Caco-2 (cell line): Measurements from ENCODE around the gene TOMT. TPM values are rescaled to one million over a fixed set of nuclear protein-coding genes. Genes with fewer than 3 reads are reported as not detected.
"Not testable (repeated sequence)": the region's sequence is repeated elsewhere in the genome, so short reads cannot be mapped to it uniquely, and the experiment has no call there.

Experiments used
- BruUV-seq: library from RNA; stranded (reverse); fragments of 400-500 nt; replicated peaks from 2 replicates; lab custom pipeline; 2021; lab: Mats Ljungman, UMichigan
- CTCF ChIA-PET: fragments of 300-600 bp; sonication (Branson Sonifier 250); formaldehyde crosslinking; loops from one replicate; lab custom pipeline; 2022; ENCODE audit warnings: antibody characterized with exemption; lab: Charles Lee
- POLR2A ChIA-PET: fragments of 300-600 bp; sonication (Branson Sonifier 250); formaldehyde crosslinking; loops from one replicate; lab custom pipeline; 2022; ENCODE audit warnings: antibody characterized with exemption; lab: Charles Lee
- DNase-seq, 2 experiments: peaks; one replicate each; pipeline versions ENCODE4 v3.0.0 to v3.0.0-alpha.2; 2020 to 2022
- H3K27me3 ChIP-seq: replicated peaks from 2 replicates; pipeline ENCODE4 v1.6.0; 2011; ENCODE audit warnings: low read length; ENCODE audit not compliant: control insufficient read depth, insufficient read depth
- H3K36me3 ChIP-seq: 2 replicates; pipeline ENCODE4 v1.5.1; 2011; ENCODE audit warnings: low read length; ENCODE audit not compliant: control insufficient read depth, insufficient read depth
- H3K4me1 ChIP-seq: fragments of 250-450 bp; sonication (Bioruptor Pico); 2 replicates; pipeline ENCODE4 v1.5.1; 2020; ENCODE audit warnings: mild to moderate bottlenecking
- H3K4me3 ChIP-seq: 2 replicates; pipeline ENCODE4 v1.5.1; 2011; ENCODE audit warnings: low read depth, mild to moderate bottlenecking, control low read depth, low read length
- H3K9me3 ChIP-seq: fragments of 250-450 bp; sonication (Bioruptor Pico); 2 replicates; pipeline ENCODE4 v1.5.1; 2020; ENCODE audit warnings: mild to moderate bottlenecking, moderate library complexity
- H3K27ac Mint-ChIP-seq: one replicate; pipeline ENCODE4 v1.8.0; 2022; ENCODE audit warnings: mixed read lengths; ENCODE audit not compliant: unreplicated experiment
- H3K27me3 Mint-ChIP-seq: one replicate; pipeline ENCODE4 v1.8.0; 2022; ENCODE audit warnings: mixed read lengths; ENCODE audit not compliant: insufficient read depth, unreplicated experiment
- H3K36me3 Mint-ChIP-seq: one replicate; pipeline ENCODE4 v1.8.0; 2022; ENCODE audit warnings: mild to moderate bottlenecking, mixed read lengths; ENCODE audit not compliant: insufficient read depth, unreplicated experiment
- H3K4me1 Mint-ChIP-seq: one replicate; pipeline ENCODE4 v1.8.0; 2022; ENCODE audit warnings: low read depth, mixed read lengths; ENCODE audit not compliant: unreplicated experiment
- H3K4me3 Mint-ChIP-seq: one replicate; pipeline ENCODE4 v1.8.0; 2022; ENCODE audit warnings: mild to moderate bottlenecking, moderate library complexity, mixed read lengths; ENCODE audit not compliant: unreplicated experiment
- H3K9me3 Mint-ChIP-seq: one replicate; pipeline ENCODE4 v1.8.0; 2022; ENCODE audit warnings: mixed read lengths; ENCODE audit not compliant: unreplicated experiment
- intact Hi-C: fragments of 100-400 bp; cut with micrococcal nuclease; formaldehyde crosslinking; loops from one replicate; pipeline ENCODE4 v1.10.0; 2022; ENCODE audit not compliant: unreplicated experiment
- total RNA-seq: library from RNA; stranded (reverse); gene quantifications from 2 replicates; pipeline ENCODE4 v1.2.3, GENCODE V29; 2022
- TF ChIP-seq, protein P1 (sequence below), 2 experiments: fragments of 200-600 bp in 1 of 2; IDR thresholded peaks; 1 replicate in 1 of 2; 2 replicates in 1 of 2; pipeline versions ENCODE4 v1.5.1 to v1.8.0; 2011 to 2022; ENCODE audit warnings: antibody characterized with exemption in 1 of 2, control low read depth in 1 of 2, inconsistent platforms in 1 of 2, low read depth in 1 of 2, low read length in 1 of 2, mild to moderate bottlenecking in 1 of 2, moderate library complexity in 1 of 2; ENCODE audit not compliant: insufficient read depth in 1 of 2, severe bottlenecking in 1 of 2, unreplicated experiment in 1 of 2

The TOMT gene
- total RNA-seq, 1 experiment from 2014 or later = not detected

DNA sequence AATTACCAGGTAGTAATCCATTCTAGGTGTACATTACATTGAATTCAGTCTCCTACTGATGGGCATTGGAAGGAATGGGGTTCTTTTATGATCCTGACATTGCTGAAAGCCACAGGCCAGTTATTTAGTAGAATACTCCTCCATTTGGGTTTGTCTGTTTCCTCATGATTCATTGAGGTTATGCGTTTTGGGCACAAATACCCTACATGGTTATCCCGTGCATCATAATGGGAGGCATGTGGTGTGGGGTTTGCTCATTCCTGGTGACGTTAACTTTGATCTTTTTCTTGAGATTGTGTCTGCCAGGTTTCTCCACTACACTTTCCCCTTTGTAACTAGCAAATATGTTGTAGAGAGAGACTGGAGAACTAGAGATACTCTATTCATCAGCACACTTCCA is 35.3 kb downstream of the TOMT start:
- Mint-ChIP-seq H3K4me3 (no peak overlapping the region), H3K9me3 (peaks cover 9% of the 10 kb centered on the region), H3K36me3 (peaks cover 5% of the 10 kb centered on the region), H3K27ac (no peak overlapping the region), H3K4me1 (peaks cover 22% of the 10 kb centered on the region), H3K27me3 (no peaks in the 10 kb centered on the region)
- no peaks in the 10 kb centered on the region for H3K27me3 ChIP-seq
- no peaks in the 10 kb centered on the region for H3K36me3 ChIP-seq
- TF ChIP-seq, protein P1, sequence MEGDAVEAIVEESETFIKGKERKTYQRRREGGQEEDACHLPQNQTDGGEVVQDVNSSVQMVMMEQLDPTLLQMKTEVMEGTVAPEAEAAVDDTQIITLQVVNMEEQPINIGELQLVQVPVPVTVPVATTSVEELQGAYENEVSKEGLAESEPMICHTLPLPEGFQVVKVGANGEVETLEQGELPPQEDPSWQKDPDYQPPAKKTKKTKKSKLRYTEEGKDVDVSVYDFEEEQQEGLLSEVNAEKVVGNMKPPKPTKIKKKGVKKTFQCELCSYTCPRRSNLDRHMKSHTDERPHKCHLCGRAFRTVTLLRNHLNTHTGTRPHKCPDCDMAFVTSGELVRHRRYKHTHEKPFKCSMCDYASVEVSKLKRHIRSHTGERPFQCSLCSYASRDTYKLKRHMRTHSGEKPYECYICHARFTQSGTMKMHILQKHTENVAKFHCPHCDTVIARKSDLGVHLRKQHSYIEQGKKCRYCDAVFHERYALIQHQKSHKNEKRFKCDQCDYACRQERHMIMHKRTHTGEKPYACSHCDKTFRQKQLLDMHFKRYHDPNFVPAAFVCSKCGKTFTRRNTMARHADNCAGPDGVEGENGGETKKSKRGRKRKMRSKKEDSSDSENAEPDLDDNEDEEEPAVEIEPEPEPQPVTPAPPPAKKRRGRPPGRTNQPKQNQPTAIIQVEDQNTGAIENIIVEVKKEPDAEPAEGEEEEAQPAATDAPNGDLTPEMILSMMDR (IDR thresholded peaks at IDR 0.05; ENCODE audit: insufficient read depth in 1 of 2, low read depth in 1 of 2, low read length in 1 of 2, severe bottlenecking in 1 of 2, unreplicated experiment in 1 of 2) = no peak
- H3K9me3 ChIP-seq = no peaks in the 10 kb centered on the region
- intact Hi-C loops = no loop called here
- BruUV-seq = no TSS peak
- ChIA-PET POLR2A (no interaction called here), CTCF (interaction anchor here (1.0 kb wide), 1 partner anchor 116 kb away, joined by 3 read pairs; no protein-coding TSS in a partner anchor)
- DNase-seq = no peak
- H3K4me3 ChIP-seq = no peak overlapping the region
- H3K4me1 ChIP-seq = peaks cover 8% of the 10 kb centered on the region

DNA sequence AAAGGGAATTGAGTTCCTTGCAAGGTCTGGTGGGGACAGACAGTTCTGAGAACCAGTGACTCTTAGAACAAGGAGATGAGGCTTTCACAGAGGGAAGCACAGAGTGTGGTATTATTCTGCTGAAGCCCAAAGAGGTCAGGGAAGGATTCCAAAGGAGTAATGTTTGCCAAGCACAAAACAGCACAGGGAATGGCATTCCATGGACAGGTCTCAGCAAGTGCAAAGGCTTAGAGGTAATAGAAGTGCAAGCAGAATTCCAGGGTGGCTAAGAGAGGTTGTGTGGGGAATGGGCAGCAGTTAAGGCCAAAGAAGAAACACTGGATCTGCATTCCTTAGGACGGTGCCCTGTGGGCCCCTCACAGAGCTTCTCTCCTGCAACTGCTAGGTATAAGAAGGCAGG is 36.4 kb downstream of the TOMT start:
- peak; percentile 36 to 73 for DNase-seq
- BruUV-seq, H3K27me3 Mint-ChIP-seq, H3K36me3 ChIP-seq, H3K27ac Mint-ChIP-seq, H3K36me3 Mint-ChIP-seq, POLR2A ChIA-PET, H3K4me3 Mint-ChIP-seq, H3K4me1 ChIP-seq, H3K4me3 ChIP-seq, intact Hi-C loops, H3K27me3 ChIP-seq, H3K9me3 ChIP-seq, H3K9me3 Mint-ChIP-seq, CTCF ChIA-PET: not testable (repeated sequence)
- peaks cover 22% of the 10 kb centered on the region for H3K4me1 Mint-ChIP-seq

DNA sequence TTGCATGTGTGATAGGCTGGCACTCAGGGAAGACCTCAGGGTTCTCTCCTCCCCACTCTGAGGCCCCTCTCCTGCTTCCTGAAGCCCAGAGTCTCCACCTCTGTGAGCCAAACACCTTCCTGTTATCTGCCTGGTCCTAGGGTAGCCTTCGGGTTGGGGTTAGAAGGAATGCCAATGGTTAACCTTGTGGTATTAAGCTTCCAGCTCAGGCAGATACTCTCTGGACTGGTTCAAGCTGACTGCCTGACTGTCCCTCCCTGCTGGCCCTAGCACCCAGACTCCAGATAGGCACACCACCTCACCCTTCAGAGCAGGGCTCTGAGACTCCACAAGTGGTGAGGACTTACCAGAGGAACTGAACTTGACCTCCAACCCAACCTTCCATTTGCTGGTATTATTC is 36.8 kb downstream of the TOMT start:
- H3K27ac Mint-ChIP-seq, H3K36me3 Mint-ChIP-seq, H3K27me3 Mint-ChIP-seq, intact Hi-C loops, H3K4me3 Mint-ChIP-seq, BruUV-seq, H3K9me3 ChIP-seq, H3K4me3 ChIP-seq, H3K27me3 ChIP-seq, H3K36me3 ChIP-seq, H3K4me1 ChIP-seq, POLR2A ChIA-PET, DNase-seq, H3K9me3 Mint-ChIP-seq: not testable (repeated sequence)
- CTCF ChIA-PET = interaction anchor here (1.9 kb wide), 2 partner anchors 30 to 42 kb away, joined by 4 to 13 read pairs; partner anchors contain the start of gene ANAPC15
- peaks cover 22% of the 10 kb centered on the region for H3K4me1 Mint-ChIP-seq

DNA sequence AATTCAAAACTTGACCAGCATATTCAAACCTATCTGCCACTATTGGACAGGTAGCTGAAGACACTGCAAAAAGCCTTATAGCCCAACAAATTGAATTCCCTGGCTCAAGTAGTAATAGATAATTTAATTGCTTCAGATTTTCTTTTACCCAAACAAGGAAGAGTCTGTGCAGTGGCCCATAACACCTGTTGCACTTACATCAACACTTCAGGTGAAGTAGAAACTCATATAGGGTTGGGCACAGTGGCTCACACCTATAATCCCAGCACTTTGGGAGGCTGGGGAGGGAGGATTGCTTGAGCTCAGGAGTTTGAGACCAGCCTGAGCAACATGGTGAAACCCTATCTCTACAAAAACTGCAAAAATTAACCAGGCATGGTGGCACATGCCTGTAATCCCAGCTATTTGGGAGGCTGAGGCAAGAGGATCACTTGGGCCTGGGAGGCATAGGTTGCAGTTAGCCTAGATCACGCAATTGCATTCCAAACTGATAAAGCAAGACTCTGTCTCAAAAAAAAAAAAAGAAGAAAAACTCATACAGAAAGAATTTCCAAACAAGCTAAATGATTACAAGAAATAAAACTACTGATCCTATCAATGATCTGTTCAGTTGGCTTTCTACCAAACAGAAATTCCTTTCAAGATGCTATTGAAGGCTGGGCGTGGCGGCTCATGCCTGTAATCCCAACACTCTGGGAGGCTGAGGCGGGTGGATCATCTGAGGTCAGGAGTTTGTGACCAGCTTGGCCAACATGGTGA is 39.3 kb downstream of the TOMT start:
- no peak overlapping the region for H3K4me3 ChIP-seq
- H3K27ac Mint-ChIP-seq = no peak overlapping the region
- H3K36me3 ChIP-seq = no peaks in the 10 kb centered on the region
- POLR2A ChIA-PET = interaction anchor here (0.6 to 3.4 kb wide), 2 partner anchors 9 to 32 kb away, joined by 5 to 15 read pairs; partner anchors contain the start of gene ANAPC15
- intact Hi-C loops = loop anchor here (1.0 to 2.0 kb wide), 4 partner anchors 32 to 120 kb away; partner anchors contain the start of genes ANAPC15 and LAMTOR1
- no TSS peak for BruUV-seq
- TF ChIP-seq, protein P1 (IDR thresholded peaks at IDR 0.05; ENCODE audit: insufficient read depth in 1 of 2, low read depth in 1 of 2, low read length in 1 of 2, severe bottlenecking in 1 of 2, unreplicated experiment in 1 of 2) = no peak
- H3K36me3 Mint-ChIP-seq = peaks cover 5% of the 10 kb centered on the region
- H3K27me3 ChIP-seq = no peaks in the 10 kb centered on the region
- DNase-seq = no peak
- H3K4me1 ChIP-seq = peaks cover 12% of the 10 kb centered on the region
- H3K27me3 Mint-ChIP-seq = no peaks in the 10 kb centered on the region
- CTCF ChIA-PET = interaction anchor here (0.6 to 2.7 kb wide), 9 partner anchors 9 to 160 kb away, joined by 3 to 30 read pairs (median 6); no protein-coding TSS in a partner anchor
- H3K9me3 Mint-ChIP-seq = peaks cover 3% of the 10 kb centered on the region
- no peaks in the 10 kb centered on the region for H3K9me3 ChIP-seq
- H3K4me3 Mint-ChIP-seq = no peak overlapping the region
- peaks cover 17% of the 10 kb centered on the region for H3K4me1 Mint-ChIP-seq
